Subcutaneous abdominal adipose tissue (tissue), 5 donors: ENCODE measurements around the gene CLEC4G.

Experiments used
- H3K27ac ChIP-seq: one replicate; pipeline ENCODE4 v1.7.0; 2013; ENCODE audit warnings: low read depth, mild to moderate bottlenecking, inconsistent platforms, low read length, moderate library complexity
- H3K27me3 ChIP-seq, 5 donors: one replicate each; pipeline ENCODE4 v1.7.0; 2013; ENCODE audit warnings: low read length in 5 of 5, inconsistent platforms in 1 of 5; ENCODE audit not compliant: control insufficient read depth in 5 of 5, insufficient read depth in 4 of 5
- H3K36me3 ChIP-seq, 5 donors: one replicate each; pipeline ENCODE4 v1.7.0; 2013; ENCODE audit warnings: low read length in 5 of 5; ENCODE audit not compliant: control insufficient read depth in 5 of 5, insufficient read depth in 5 of 5
- H3K4me1 ChIP-seq, 5 donors: one replicate each; pipeline ENCODE4 v1.7.0; 2013; ENCODE audit warnings: low read length in 5 of 5, mild to moderate bottlenecking in 3 of 5, moderate library complexity in 1 of 5; ENCODE audit not compliant: control insufficient read depth in 5 of 5, insufficient read depth in 5 of 5
- H3K4me3 ChIP-seq, 5 donors: one replicate each; pipeline ENCODE4 v1.7.0; 2013; ENCODE audit warnings: low read length in 5 of 5, low read depth in 1 of 5
- H3K9ac ChIP-seq, 5 donors: one replicate each; pipeline ENCODE4 v1.7.0; 2013; ENCODE audit warnings: low read length in 5 of 5, mild to moderate bottlenecking in 4 of 5, moderate library complexity in 3 of 5
- H3K9me3 ChIP-seq, 5 donors: one replicate each; pipeline ENCODE4 v1.7.0; 2013; ENCODE audit warnings: low read length in 5 of 5; ENCODE audit not compliant: control insufficient read depth in 5 of 5
- donor health status: healthy.
- donor health status: healthy.
- donor health status: healthy.
- donor health status: healthy.
- donor health status: healthy.

The CLEC4G gene

GRCh38 chr19:7732045-7732444, at the start of gene CLEC4G:
CLEC4G (minus strand) TSS chr19:7732110; CDS start chr19:7732102, 8 bp downstream.
- no peak within 1 kb of the TSS for H3K4me3 ChIP-seq
- no peaks in the 10 kb centered on the region for H3K9me3 ChIP-seq
- peaks cover 26 to 36% (median 29%) of the 10 kb centered on the region in 5 donors for H3K27me3 ChIP-seq
- H3K9ac ChIP-seq: no peak within 1 kb of the TSS
- H3K4me1 ChIP-seq: peaks cover 0 to 27% (median 6%) of the 10 kb centered on the region in 5 donors
- no peaks in the 10 kb centered on the region for H3K36me3 ChIP-seq
- H3K27ac ChIP-seq: no peak within 1 kb of the TSS

DNA sequence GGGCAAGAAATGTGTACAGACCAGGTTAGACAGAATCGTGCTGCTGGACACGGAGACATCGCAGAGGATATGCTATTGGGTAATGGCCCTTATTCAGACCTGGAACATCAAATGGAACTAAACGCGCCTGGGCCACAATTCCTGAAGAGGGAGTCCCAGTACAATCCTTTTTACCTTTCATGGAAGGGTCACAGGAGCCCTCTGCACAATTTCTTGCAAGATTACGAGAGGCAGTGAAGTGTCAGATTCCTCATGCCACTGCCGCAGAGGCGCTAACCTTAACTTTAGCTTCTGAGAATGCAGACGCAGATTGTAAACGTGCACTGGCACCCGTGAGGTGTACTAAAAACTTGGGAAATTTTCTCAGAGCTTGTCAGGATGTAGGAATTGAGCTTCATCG, 49.2 kb upstream of the CLEC4G start:
- Histone ChIP-seq H3K36me3 (no peaks in the 10 kb centered on the region), H3K4me1 (peaks cover 0 to 12% (median 0%) of the 10 kb centered on the region in 5 donors), H3K27ac (no peak overlapping the region), H3K9ac (no peak overlapping the region), H3K27me3 (peaks cover 4 to 15% (median 11%) of the 10 kb centered on the region in 5 donors), H3K9me3 (peaks cover 0 to 7% (median 2%) of the 10 kb centered on the region in 5 donors), H3K4me3 (no peak overlapping the region)

- Histone ChIP-seq H3K4me3 (no peak overlapping the region), H3K27ac (no peak overlapping the region), H3K9ac (no peak overlapping the region), H3K9me3 (peaks cover 0 to 7% (median 2%) of the 10 kb centered on the region in 5 donors), H3K36me3 (no peaks in the 10 kb centered on the region), H3K27me3 (peaks cover 6 to 19% (median 11%) of the 10 kb centered on the region in 5 donors), H3K4me1 (peaks cover 0 to 12% (median 0%) of the 10 kb centered on the region in 5 donors)
Measured at GRCh38 chr19:7779631-7780486, 47.9 kb upstream of the CLEC4G start.

DNA sequence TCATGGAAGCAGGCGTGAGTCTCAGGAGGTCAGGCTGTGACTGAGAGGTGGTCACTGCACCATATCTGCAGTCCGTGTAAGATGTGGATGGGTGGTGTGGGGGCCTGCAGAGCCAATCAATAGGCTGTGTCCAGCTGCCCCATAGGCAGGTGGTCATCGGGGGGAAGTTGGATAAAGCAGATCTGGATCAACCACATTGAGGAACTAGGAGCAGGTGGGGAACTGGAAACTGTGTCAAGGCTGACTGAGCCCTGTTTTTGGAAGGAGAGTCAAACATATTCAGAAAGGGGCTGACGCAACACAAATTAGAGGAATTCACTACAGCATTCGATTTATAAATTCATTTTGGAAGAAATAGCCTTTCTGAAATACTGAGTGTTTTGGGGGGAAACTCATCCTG, 46.2 kb upstream of the CLEC4G start:
- Histone ChIP-seq H3K27ac (no peak overlapping the region), H3K4me1 (peaks cover 0 to 6% (median 0%) of the 10 kb centered on the region in 5 donors), H3K4me3 (no peak overlapping the region), H3K9me3 (no peaks in the 10 kb centered on the region), H3K27me3 (peaks cover 0 to 15% (median 6%) of the 10 kb centered on the region in 5 donors), H3K9ac (no peak overlapping the region), H3K36me3 (no peaks in the 10 kb centered on the region)

DNA sequence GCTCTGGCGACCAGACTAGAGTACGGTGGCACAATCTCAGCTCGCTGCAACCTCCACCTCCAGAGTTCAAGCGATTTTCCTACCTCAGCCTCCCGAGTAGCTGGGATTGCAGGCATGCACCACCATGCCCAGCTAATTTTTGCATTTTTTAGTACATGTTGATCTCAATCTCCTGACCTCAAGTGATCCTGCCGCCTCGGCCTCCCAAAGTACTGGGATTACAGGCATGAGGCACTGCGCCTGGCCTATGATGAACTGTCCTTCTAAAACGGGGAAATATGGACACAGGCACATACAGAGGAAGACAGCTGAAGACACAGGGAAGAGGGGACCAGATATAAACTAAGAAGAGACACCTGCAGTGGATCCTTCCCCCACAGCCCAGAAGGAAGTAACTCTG, 43.9 kb upstream of the CLEC4G start:
- Histone ChIP-seq H3K36me3 (no peaks in the 10 kb centered on the region), H3K27ac (no peak overlapping the region), H3K27me3 (peaks cover 0 to 13% (median 7%) of the 10 kb centered on the region in 5 donors), H3K9me3 (no peaks in the 10 kb centered on the region), H3K4me1 (peaks cover 0 to 6% (median 0%) of the 10 kb centered on the region in 5 donors), H3K4me3 (no peak overlapping the region), H3K9ac (no peak overlapping the region)

GRCh38 chr19:7773841-7774240, 41.9 kb upstream of the CLEC4G start:
- Histone ChIP-seq H3K9me3 (no peaks in the 10 kb centered on the region), H3K4me1 (peaks cover 0 to 6% (median 0%) of the 10 kb centered on the region in 5 donors), H3K27ac (no peak overlapping the region), H3K4me3 (no peak overlapping the region), H3K36me3 (no peaks in the 10 kb centered on the region), H3K27me3 (peaks cover 0 to 8% (median 6%) of the 10 kb centered on the region in 5 donors), H3K9ac (no peak overlapping the region)

DNA sequence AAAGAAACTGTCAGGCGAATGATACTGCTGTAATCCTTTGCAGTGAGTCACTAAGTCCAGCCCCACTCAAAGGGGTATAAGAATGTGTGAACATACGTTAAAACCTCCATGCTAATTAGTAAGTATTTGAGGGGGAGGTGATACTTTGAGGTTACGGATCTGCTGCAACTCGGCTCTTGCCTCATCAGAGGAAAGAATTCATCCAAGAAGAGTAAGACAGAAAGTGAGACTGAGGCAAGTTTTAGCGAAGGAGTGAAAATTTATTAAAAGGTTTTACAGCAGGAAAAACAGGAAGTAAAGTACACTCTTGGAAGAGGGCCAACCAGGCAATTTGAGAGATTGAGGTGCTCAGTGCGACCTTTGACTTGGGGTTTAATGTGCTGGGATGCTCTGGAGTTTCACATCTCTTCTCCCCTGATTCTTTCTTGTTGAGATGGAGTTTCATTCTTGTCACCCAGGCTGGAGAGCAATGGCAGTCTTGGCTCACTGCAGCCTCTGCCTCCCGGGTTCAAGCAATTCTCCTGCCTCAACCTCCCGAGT, 40.9 kb upstream of the CLEC4G start:
- Histone ChIP-seq H3K4me1 (peaks cover 0 to 3% (median 0%) of the 10 kb centered on the region in 5 donors), H3K27ac (no peak overlapping the region), H3K9ac (no peak overlapping the region)

DNA sequence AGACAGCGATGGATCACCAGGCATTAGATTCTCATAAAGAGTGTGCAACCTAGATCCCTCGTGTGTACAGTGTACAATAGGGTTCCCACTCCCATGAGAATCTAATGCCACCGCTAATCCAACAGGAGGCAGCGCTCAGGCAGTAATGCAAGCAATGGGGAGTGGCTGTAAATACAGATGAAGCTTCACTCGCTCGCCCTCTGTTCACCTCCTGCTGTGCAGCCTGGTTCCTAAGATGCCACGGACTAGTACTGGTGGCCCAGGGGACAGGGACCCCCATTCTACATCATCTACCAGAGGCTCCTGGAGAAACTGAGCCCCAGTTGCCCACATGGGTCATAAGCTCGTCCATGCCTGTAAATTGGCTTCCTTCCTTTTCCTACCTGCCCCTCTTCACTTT, 39.2 kb upstream of the CLEC4G start:
- Histone ChIP-seq H3K27me3 (peaks cover 0 to 16% (median 14%) of the 10 kb centered on the region in 5 donors), H3K36me3 (no peaks in the 10 kb centered on the region), H3K4me3 (no peak overlapping the region), H3K4me1 (peaks cover 0 to 5% (median 2%) of the 10 kb centered on the region in 5 donors), H3K27ac (no peak overlapping the region), H3K9me3 (peaks cover 0 to 2% (median 0%) of the 10 kb centered on the region in 5 donors), H3K9ac (no peak overlapping the region)

More for the DNA sequence above, 40.9 kb upstream of the CLEC4G start:
- Histone ChIP-seq H3K9me3 (peaks cover 0 to 2% (median 0%) of the 10 kb centered on the region in 5 donors), H3K4me3 (no peak overlapping the region), H3K27me3 (peaks cover 0 to 10% (median 8%) of the 10 kb centered on the region in 5 donors), H3K36me3 (no peaks in the 10 kb centered on the region)

DNA sequence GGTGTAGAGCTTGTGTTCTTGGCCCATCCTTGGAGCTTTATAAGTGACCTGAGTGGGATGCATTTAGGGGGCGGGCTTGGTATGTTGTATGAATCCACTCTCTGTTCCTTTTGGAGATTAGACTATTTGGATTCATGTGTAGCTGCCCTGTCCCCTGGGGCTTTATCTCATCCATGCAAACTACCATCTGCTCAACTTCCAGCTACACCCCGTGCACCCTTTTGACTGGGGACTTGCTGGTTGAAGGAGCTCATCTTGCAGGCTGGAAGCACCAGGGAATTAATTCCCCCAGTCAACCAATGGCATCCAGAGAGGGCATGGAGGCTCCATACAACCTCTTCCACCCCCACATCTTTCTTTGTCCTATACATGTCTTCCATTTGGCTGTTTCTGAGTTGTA, 37.3 kb upstream of the CLEC4G start:
- no peaks in the 10 kb centered on the region for H3K36me3 ChIP-seq
- no peak overlapping the region for H3K9ac ChIP-seq
- peaks cover 0 to 16% (median 10%) of the 10 kb centered on the region in 5 donors for H3K27me3 ChIP-seq
- H3K27ac ChIP-seq: no peak overlapping the region
- peaks cover 0 to 2% (median 0%) of the 10 kb centered on the region in 5 donors for H3K9me3 ChIP-seq
- no peak overlapping the region for H3K4me3 ChIP-seq
- peaks cover 0 to 5% (median 2%) of the 10 kb centered on the region in 5 donors for H3K4me1 ChIP-seq

GRCh38 chr19:7767487-7767886, 35.6 kb upstream of the CLEC4G start:
- Histone ChIP-seq H3K4me1 (peaks cover 0 to 9% (median 5%) of the 10 kb centered on the region in 5 donors), H3K4me3 (no peak overlapping the region), H3K27me3 (peaks cover 0 to 16% (median 12%) of the 10 kb centered on the region in 5 donors), H3K9ac (no peak overlapping the region), H3K9me3 (peaks cover 0 to 2% (median 0%) of the 10 kb centered on the region in 5 donors), H3K36me3 (no peaks in the 10 kb centered on the region), H3K27ac (no peak overlapping the region)
